Measurements from ENCODE around the gene LDLRAD3. TPM values are rescaled to one million over a fixed set of nuclear protein-coding genes. Genes with fewer than 3 reads are reported as not detected.

Gene LDLRAD3
- total RNA-seq, 1 donor from 2014 or later = 7.7 TPM

- no peak for DNase-seq
- Histone ChIP-seq H3K9me3 (no peaks in the 10 kb centered on the region), H3K27ac (no peak overlapping the region), H3K4me3 (no peak overlapping the region), H3K27me3 (ENCODE audit: low read depth) (peaks cover 5% of the 10 kb centered on the region), H3K4me1 (peaks cover 15% of the 10 kb centered on the region), H3K36me3 (no peaks in the 10 kb centered on the region)
- intact Hi-C loops (cut with DNase I) = no loop called here
- TF ChIP-seq, protein P1, sequence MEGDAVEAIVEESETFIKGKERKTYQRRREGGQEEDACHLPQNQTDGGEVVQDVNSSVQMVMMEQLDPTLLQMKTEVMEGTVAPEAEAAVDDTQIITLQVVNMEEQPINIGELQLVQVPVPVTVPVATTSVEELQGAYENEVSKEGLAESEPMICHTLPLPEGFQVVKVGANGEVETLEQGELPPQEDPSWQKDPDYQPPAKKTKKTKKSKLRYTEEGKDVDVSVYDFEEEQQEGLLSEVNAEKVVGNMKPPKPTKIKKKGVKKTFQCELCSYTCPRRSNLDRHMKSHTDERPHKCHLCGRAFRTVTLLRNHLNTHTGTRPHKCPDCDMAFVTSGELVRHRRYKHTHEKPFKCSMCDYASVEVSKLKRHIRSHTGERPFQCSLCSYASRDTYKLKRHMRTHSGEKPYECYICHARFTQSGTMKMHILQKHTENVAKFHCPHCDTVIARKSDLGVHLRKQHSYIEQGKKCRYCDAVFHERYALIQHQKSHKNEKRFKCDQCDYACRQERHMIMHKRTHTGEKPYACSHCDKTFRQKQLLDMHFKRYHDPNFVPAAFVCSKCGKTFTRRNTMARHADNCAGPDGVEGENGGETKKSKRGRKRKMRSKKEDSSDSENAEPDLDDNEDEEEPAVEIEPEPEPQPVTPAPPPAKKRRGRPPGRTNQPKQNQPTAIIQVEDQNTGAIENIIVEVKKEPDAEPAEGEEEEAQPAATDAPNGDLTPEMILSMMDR (IDR thresholded peaks at IDR 0.05) = no peak
- peak in 1 of 2 donors; percentile 33 for ATAC-seq
Observed at GRCh38 chr11:35980686-35981390, 37.0 kb downstream of the LDLRAD3 start.

DNA sequence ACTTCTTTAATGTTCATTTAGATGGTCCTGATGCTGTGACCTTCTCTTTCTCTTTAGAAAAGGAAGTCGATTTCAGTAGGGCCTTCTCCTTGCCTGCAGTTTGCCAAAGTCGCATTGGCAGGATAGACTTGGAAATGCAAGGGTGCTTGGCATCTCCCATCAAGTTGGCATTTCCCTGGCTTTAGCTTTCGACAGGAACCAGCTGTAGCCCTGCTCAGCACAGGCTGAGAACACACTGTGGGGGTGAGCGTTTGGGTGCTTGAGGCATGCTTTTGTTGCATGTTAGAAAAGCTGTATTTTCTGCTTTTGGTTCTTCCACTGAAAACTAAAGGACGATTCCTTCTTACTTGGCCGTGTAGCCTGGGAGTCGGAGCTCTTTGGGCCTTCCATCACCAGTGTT lies 37.7 kb downstream of the LDLRAD3 start:
- no peaks in the 10 kb centered on the region for H3K36me3 ChIP-seq
- intact Hi-C loops (cut with DNase I) = no loop called here
- peaks cover 15% of the 10 kb centered on the region for H3K4me1 ChIP-seq
- DNase-seq (no peak), ATAC-seq (no peak)
- H3K9me3 ChIP-seq = no peaks in the 10 kb centered on the region
- no peak overlapping the region for H3K4me3 ChIP-seq
- TF ChIP-seq, protein P1 (IDR thresholded peaks at IDR 0.05) = no peak
- no peak overlapping the region for H3K27ac ChIP-seq
- H3K27me3 ChIP-seq (ENCODE audit: low read depth) = peaks cover 5% of the 10 kb centered on the region

DNA sequence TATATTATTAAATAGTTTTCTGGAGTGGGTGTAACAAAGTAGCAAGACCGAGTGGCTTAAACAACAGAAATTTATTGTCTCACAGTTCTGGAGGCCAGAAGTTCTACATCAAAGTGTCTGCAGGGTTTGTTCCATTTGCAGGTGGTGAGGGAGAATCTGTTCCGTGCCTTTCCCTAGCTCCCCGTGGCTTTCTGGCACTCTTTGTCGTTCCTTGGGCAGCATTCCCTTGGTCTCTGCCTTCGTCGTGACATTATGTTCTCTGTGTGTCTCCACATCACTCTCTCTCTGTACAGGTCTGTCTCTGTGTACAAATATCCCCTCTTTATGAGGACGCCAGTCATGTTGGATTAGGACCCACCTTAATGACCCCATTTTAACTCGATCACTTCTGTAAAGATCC lies 38.2 kb downstream of the LDLRAD3 start:
- intact Hi-C loops (cut with DNase I) = no loop called here
- Histone ChIP-seq H3K4me1 (peaks cover 15% of the 10 kb centered on the region), H3K9me3 (no peaks in the 10 kb centered on the region), H3K36me3 (no peaks in the 10 kb centered on the region), H3K27me3 (ENCODE audit: low read depth) (peaks cover 3% of the 10 kb centered on the region), H3K27ac (no peak overlapping the region), H3K4me3 (no peak overlapping the region)
- DNase-seq (no peak), ATAC-seq (no peak)
- TF ChIP-seq, protein P1 (IDR thresholded peaks at IDR 0.05) = no peak

DNA sequence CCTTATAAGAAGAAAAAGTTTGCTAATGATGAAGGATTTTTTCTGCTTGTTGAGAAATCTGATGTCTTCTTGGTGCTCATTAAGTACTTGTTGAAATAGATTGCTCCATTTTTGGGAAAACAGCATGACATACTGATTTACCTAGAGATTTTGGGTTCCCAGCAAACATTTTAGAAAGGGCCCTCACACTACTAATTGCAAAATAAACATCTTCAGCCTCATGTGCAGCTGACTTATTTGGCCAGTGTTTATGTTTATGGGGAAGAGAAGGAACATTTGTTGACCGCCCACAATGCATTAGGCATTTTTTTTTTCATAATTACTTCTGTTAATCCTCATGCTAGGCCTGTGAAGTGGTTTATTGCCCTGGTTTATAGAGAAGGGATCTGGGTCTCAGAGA lies 40.1 kb downstream of the LDLRAD3 start:
- H3K4me1 ChIP-seq = peaks cover 15% of the 10 kb centered on the region
- DNase-seq (no peak), ATAC-seq (no peak)
- intact Hi-C loops (cut with DNase I) = no loop called here
- TF ChIP-seq, protein P1 (IDR thresholded peaks at IDR 0.05) = no peak
- no peaks in the 10 kb centered on the region for H3K27me3 ChIP-seq (ENCODE audit: low read depth)
- H3K9me3 ChIP-seq = no peaks in the 10 kb centered on the region
- no peak overlapping the region for H3K27ac ChIP-seq
- H3K4me3 ChIP-seq = no peak overlapping the region
- H3K36me3 ChIP-seq = no peaks in the 10 kb centered on the region

- intact Hi-C loops (cut with DNase I) = no loop called here
- ATAC-seq = no peak
- H3K4me3 ChIP-seq = no peak overlapping the region
- no peaks in the 10 kb centered on the region for H3K27me3 ChIP-seq (ENCODE audit: low read depth)
- TF ChIP-seq, protein P1 (IDR thresholded peaks at IDR 0.05) = no peak
- no peaks in the 10 kb centered on the region for H3K36me3 ChIP-seq
- H3K4me1 ChIP-seq = peaks cover under 1% of the 10 kb centered on the region
- DNase-seq = no peak
- no peak overlapping the region for H3K27ac ChIP-seq
- no peaks in the 10 kb centered on the region for H3K9me3 ChIP-seq
Observed at GRCh38 chr11:35986947-35987346, 43.1 kb downstream of the LDLRAD3 start.

Data from lower lobe of right lung (tissue), 2 donors.